Glomerular visceral epithelial cell (primary cell): ENCODE data around the gene TSGA10IP.
A peak's percentile ranks its signal among the peaks of the same experiment; 100 is the strongest.

Source experiments
- DNase-seq: peaks from one replicate; pipeline ENCODE4 v3.0.0-alpha.2; 2016; ENCODE audit errors: extremely low spot score

The TSGA10IP gene

DNA sequence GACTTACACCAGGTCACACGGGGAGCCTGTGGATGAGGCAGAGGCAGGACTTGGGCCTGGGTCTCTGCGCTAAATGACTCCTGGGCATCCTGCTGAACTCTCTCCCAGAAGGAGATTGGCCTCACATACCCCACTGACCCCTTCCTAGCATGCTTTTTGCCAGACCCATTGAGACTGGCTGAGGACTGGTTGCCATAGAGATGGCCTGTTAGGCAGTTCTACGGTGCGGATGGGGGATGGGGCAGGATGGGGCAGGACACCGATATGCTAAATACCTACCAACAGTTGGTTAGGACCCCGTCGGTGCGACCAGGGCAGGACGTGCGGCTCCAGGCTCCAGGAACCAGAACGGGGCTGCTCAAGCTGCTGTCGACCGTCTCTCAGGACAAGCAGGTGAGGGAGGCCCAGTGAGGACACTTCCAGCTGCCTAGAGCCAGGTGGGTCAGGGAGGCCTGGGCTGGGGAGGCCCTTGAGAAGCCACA is at the start of gene TSGA10IP:
TSS of gene TSGA10IP (plus strand) at position 51 of the 482 bp plus-strand sequence. CDS start at position 247, 196 bp downstream.
- DNase-seq = no peak

GRCh38 chr11:65895482-65895981 is 49.7 kb upstream of the TSGA10IP start:
- DNase-seq = no peak

DNA sequence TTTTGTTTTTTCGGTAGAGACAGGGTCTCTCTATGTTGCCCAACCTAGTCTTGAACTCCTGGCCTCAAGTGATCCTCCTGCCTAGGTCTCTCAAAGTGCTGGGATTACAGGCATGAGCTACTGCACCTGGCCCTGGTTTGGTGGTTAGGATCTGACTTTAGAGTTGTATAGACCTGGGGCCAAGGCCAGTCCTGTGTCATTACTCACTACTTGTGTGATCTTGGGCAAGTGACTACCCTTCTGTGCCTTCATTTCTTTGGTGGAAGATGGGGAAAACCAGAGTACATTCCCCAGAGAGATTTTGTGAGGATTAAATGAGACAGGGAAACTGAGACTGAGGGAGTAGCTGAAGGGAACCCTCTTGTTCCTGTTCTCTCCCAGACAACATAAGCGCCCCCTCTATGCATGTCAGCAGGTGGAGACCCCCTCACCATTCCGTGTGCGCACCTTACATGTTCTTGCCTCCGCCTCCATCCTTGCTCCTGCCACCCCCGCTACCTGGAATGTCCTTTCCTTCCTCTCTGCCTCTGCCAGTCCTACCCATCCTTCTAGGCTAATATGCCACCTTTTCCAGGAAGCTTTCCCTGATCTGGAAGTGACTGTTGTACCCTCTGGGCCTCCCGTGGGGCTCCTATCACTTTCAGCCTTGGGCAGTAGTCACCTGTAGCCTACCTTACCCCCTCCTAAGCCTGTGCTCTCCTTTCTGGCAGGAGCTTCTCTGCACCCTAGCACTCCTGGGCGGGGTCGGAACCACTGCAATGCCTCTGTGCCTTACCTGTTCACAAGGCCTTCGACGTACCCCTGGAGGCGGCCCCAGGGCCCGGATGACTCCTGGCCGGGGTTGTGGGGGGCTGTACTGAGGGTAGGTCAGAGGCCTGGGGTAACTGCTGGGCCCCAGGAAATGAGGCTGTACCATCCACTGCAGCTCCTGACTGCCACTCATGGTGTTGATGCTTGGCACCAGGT is 49.0 kb upstream of the TSGA10IP start:
- no peak for DNase-seq

DNA sequence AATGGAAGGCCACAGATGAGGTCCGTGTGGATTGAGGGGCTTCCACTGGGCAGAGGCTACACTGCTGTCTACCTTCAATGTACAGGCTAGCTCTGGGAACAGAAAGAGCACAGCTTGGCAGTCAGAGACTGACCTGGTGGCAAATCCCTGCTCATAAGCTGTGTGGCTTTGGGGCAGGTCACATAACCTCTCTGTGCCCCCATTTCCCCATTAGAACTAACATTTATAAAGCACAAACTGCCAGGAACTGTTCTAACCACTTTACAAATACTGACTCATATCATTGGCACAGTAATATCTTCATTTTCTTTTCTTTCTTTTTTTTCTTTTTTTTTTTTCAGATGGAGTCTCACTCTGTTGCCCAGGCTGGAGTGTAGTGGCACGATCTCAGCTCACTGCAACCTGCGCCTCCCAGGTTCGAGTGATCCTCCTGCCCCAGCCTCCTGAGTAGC is 48.2 kb upstream of the TSGA10IP start:
- no peak for DNase-seq

- DNase-seq = no peak
These were observed 46.5 kb upstream of the TSGA10IP start for GRCh38 chr11:65898656-65899355.

DNA sequence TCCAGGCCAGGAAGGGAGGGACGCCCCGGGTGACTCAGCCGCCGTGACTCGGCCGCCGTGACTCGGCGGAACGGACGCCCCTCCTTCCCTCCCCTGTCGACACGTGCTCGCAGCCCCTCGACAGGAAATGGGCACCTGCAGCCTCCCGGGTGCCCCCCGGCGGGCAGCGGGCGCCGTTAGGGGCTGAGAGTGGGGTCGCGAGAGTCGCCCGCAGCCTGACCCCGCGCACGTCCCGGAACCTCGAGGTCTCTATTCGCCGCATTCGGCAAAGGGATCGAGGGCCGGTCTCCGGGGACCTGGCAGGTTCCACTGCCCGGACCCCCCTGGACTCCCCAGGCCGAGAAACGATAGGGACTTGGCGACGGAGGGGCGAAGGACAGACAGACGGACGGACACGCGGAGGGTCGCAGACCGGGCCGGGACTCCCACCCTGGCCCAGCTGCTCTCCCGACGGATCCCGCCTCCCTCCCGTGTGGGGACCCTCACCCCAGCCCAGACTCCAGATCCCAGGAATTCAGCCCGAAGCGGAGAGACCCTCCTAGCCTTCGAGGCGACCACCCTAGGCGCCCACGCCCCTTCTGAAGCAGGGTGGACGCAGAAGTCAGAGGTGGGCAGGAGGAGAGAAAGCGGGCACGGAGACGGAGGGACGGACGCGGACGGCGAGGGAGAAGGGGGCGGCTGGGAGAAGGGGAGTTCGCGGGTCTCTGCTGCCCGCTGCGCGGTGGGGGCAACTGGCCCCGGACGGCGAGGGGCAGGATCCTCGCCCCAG is 45.7 kb upstream of the TSGA10IP start:
- peak; percentile 86 for DNase-seq

GRCh38 chr11:65900125-65900898 is 45.0 kb upstream of the TSGA10IP start, which contains the start of gene FOSL1:
TSS of gene FOSL1 (minus strand) at chr11:65900388. CDS start at chr11:65900339, 49 bp downstream.
- DNase-seq = peak; percentile 97

DNA sequence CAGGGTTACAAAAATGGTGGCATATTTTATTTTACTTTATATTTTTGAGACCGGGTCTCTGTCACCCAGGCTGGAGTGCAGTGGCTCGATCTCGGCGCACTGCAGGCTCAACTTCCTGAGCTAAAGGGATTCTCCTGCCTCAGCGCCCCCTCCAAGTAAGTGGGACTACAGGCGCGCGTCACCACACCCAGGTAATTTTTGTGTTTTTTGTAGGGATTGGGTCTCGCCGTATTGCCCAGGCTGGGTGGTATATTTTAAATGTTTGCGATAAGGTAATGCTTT is 44.4 kb upstream of the TSGA10IP start:
- DNase-seq = no peak

- peak; percentile 93 for DNase-seq
These were observed 42.2 kb upstream of the TSGA10IP start for GRCh38 chr11:65903068-65903481.

GRCh38 chr11:65903715-65904114 is 41.6 kb upstream of the TSGA10IP start:
- DNase-seq = no peak

DNA sequence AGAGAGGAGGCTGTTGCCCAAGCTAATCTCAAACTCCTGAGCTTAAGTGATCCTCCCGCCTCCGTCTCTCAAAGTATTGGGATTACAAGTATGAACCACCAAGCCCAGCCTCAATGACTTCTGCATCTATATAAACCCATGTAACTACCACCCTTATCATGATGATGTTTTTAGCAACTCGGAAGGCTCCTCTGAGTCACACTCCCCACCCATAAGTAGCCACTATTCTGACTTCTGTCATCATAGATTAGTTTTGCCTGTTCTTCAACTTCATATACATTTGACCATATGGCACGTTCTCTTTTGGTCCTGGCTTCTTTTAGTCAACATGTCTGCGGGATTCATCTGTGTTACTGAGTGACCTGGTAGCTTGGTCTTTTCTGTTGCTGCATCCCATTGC is 38.7 kb upstream of the TSGA10IP start:
- DNase-seq = no peak

DNA sequence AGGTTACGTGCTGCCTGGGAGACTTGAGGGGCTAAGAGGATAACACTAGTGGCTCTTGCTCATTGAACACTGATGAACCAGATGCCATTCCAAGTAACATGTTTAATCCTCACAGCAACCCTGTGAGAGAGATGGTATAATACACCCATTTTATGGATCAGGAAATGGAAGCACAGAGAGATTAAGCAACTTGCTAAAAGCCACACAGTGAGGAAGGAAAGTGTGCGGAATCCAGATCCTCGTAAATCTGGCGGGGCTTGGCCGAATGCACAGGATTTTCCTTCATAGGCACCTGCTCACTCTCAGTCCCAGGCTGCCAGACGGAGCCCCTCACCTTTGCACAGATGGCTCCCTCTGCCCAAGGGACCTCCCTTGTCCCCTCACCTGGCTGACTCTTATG is 37.4 kb upstream of the TSGA10IP start:
- DNase-seq = no peak

DNA sequence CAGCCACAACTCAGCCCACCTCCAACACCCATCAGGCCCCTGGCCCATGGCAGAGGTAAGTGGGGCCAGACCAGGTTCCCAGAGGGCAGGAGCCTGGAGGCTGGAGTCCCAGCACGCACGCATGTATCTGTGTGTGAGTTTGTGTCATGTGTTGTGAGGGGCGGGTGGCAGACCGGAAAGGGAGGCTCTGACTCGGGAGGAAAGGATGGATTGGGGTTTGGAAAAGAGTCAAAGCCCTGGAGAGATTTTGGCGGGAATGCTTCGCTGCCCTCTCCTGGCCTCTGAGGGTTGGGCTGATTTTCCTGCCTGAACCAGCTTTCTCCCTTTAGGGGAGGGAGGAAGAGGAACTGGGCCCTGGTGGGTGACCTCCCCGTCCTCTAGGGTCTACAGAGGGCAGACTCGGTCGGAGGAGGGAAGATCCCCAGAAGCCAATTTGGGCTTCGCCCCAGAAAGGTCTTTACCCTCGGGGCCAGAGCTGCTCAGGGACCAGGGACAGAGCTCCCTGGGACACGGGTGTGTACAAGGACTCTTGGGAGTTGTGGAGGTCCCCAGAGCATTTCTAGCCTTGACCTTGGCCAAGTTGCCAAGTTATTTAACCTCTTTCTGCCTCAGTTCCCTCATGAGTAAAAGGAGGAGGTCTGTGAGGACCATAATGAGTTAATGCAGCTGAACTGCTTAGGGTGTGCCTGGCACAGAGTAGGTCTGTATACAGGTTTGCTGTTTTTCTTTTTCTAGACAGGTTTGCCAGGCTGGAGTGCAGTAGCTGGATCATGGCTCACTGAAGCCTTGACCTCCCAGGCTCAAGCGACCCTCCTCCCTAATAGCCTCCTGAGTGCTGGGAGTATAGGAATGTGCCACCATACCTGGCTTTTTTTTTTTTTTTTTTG is 33.4 kb upstream of the TSGA10IP start:
- peak; percentile 93 for DNase-seq

- DNase-seq = peak; percentile 79
These were observed 32.4 kb upstream of the TSGA10IP start for GRCh38 chr11:65912845-65913244.

- DNase-seq = peak; percentile 75
These were observed 30.0 kb upstream of the TSGA10IP start for GRCh38 chr11:65915101-65915820.

- peak; percentile 97 for DNase-seq
These were observed 29.4 kb upstream of the TSGA10IP start for GRCh38 chr11:65915821-65916251.

- DNase-seq = no peak
These were observed 28.9 kb upstream of the TSGA10IP start for GRCh38 chr11:65916391-65916790.

DNA sequence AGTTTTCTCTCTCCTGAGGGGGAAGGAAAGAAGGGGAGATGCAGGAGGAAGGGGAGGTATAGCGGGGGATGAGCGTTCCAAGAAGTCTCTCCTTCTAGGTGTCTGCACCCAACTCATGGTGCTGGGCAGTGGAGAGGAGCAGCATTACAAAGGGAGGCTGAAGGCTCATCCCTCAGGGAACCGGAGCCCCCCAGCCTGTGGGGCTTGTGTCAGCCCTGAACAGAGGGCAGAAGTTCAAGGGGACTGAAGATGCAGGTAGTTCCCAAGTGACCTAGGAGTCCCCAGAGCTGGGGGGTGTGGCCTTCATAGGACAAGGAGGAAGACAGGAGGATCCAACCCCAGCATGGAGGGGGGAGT is 28.2 kb upstream of the TSGA10IP start:
- DNase-seq = no peak
